Adrenal gland (tissue), 12 donors: ENCODE data around the gene ATP13A1. TPM values are rescaled to one million over a fixed set of nuclear protein-coding genes. Genes with fewer than 3 reads are reported as not detected.

Source experiments
- DNase-seq, 7 donors: peaks; one replicate each; pipeline ENCODE4 v3.0.0-alpha.2; 2019 to 2020
- H3K27ac ChIP-seq, 5 donors: fragments of 200-600 bp; sonication (generic) in 4 of 5; 1 replicate in 3 of 5; 2 replicates in 2 of 5; pipeline versions ENCODE4 v1.5.1 to v1.8.0; 2016 to 2020; ENCODE audit warnings: mild to moderate bottlenecking in 1 of 5
- H3K27me3 ChIP-seq: fragments of 200-600 bp; 2 replicates; pipeline ENCODE4 v1.8.0; 2021
- H3K36me3 ChIP-seq, 2 donors: fragments of 200-600 bp; replicated peaks in 1 of 2; 1 replicate in 1 of 2; 2 replicates in 1 of 2; pipeline versions ENCODE4 v1.5.1 to v1.8.0; 2018 to 2022
- H3K4me1 ChIP-seq, 2 donors: fragments of 200-600 bp; replicated peaks in 1 of 2; 1 replicate in 1 of 2; 2 replicates in 1 of 2; pipeline versions ENCODE4 v1.5.1 to v1.8.0; 2018 to 2021
- H3K4me3 ChIP-seq, 4 donors: fragments of 200-600 bp; sonication (generic) in 3 of 4; one replicate each; pipeline ENCODE4 v1.5.1; 2016 to 2018
- H3K9me3 ChIP-seq, 3 donors: fragments of 200-600 bp; sonication (generic) in 1 of 3; replicated peaks in 1 of 3; 1 replicate in 2 of 3; 2 replicates in 1 of 3; pipeline versions ENCODE4 v1.5.1 to v1.8.0; 2016 to 2021
- CTCF ChIP-seq, 6 experiments: fragments of 450-650 bp in 4 of 6; fragments of 200-600 bp in 2 of 6; sonication (generic) in 1 of 6; IDR thresholded peaks; 1 replicate in 5 of 6; 2 replicates in 1 of 6; pipeline versions ENCODE4 v1.5.1 to v1.8.0; 2016 to 2021; ENCODE audit warnings: antibody characterized with exemption in 6 of 6, mild to moderate bottlenecking in 2 of 6, moderate library complexity in 1 of 6
- POLR2A ChIP-seq, 2 donors: fragments of 450-650 bp; IDR thresholded peaks; one replicate each; pipeline ENCODE4 v1.6.1; 2017; ENCODE audit warnings: antibody characterized with exemption in 2 of 2, mild to moderate bottlenecking in 2 of 2, moderate library complexity in 1 of 2
- WGBS, 4 donors: extraction: QIAGEN DNeasy Blood & Tissue Kit in 2 of 4; methylation state at CpG; one replicate each; pipeline versions ENCODE4 v1.1.5 to v1.1.7; 2013 to 2017; 5-methylcytosine and 5-hydroxymethylcytosine counted together
- intact Hi-C, 2 donors: fragments of 100-400 bp; cut with DNase I; formaldehyde crosslinking; loops; one replicate each; pipeline versions ENCODE4 v1.14.1 to v1.15.0; 2022 to 2023
- polyA plus RNA-seq, 3 donors: library from polyadenylated mRNA; stranded (reverse); fragments of 200-250 nt in 2 of 3; fragments of 350-450 nt in 1 of 3; fragmentation: Illumina TruSeq in 1 of 3; extraction: RNeasy Lipid Tissue Mini Kit (QIAGEN cat#74804) in 1 of 3; gene quantifications; one replicate each; pipeline ENCODE4 v1.2.3, GENCODE V29; 2013 to 2014
- total RNA-seq, 9 donors: library from RNA; depleted of rRNA in 4 of 9; stranded (reverse); fragments of >200 nt in 4 of 9; fragments of 120-200 nt in 1 of 9; fragmentation: NEBNext Ultra II Directional in 1 of 9; extraction: Animal tissue kit (Norgen Biotek cat#: 25700) in 1 of 9; gene quantifications; one replicate each; pipeline versions ENCODE4 v1.1.0 to v1.2.4, GENCODE V29; 2013 to 2023
- donor health status: healthy with polysubstance abuse.
- donor health status: Bipolar disorder and iron deficiency.
- donor health status: DM: yes; HTN: yes; CAD: no.
- donor health status: DM: no; HTN: no; CAD: no.
- donor health status: DM: no; HTN: no; CAD: no.
- donor health status: DM: yes; HTN: yes; CAD: no.

ATP13A1 gene
- total and polyA plus RNA-seq, 12 donors: 18.7 to 195 (median 90.9) TPM

DNA sequence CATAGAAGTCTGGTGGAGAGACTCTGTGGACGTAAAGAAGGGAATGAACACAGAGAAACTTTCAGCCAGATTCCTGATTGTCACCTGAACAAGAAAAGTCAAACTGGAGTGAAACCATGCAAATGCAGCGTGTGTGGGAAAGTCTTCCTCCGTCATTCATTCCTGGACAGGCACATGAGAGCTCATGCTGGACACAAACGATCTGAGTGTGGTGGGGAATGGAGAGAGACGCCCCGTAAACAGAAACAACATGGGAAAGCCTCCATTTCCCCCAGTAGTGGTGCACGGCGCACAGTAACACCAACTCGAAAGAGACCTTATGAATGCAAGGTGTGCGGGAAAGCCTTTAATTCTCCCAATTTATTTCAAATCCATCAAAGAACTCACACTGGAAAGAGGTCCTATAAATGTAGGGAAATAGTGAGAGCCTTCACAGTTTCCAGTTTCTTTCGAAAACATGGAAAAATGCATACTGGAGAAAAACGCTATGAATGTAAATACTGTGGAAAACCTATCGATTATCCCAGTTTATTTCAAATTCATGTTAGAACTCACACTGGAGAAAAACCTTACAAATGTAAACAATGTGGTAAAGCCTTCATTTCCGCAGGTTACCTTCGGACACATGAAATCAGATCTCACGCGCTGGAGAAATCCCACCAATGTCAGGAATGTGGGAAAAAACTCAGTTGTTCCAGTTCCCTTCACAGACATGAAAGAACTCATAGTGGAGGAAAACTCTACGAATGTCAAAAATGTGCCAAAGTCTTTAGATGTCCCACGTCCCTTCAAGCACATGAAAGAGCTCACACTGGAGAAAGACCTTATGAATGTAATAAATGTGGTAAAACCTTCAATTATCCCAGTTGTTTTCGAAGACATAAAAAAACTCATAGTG, 15.9 kb upstream of the ATP13A1 start:
- H3K4me1 ChIP-seq: no peaks in the 10 kb centered on the region
- TF ChIP-seq CTCF (IDR thresholded peaks at IDR 0.05) (no peak), POLR2A (IDR thresholded peaks at IDR 0.05) (no peak)
- 97 to 98% (median 97%) methylated on average over 20 of the region's 20 CpGs for WGBS, 4 donors
- H3K9me3 ChIP-seq: no peaks in the 10 kb centered on the region
- intact Hi-C loops: no loop called here
- H3K27ac ChIP-seq: no peak overlapping the region
- peaks cover 0 to 35% of the 10 kb centered on the region in 2 donors for H3K36me3 ChIP-seq
- H3K27me3 ChIP-seq: no peaks in the 10 kb centered on the region
- no peak overlapping the region for H3K4me3 ChIP-seq
- peak in 1 of 7 donors; percentile 29 for DNase-seq

- 93 to 98% (median 97%) methylated on average over 6 to 7 of the region's 7 CpGs for WGBS, 4 donors
- DNase-seq: peak in 1 of 7 donors; percentile 29
- peaks cover 0 to 35% of the 10 kb centered on the region in 2 donors for H3K36me3 ChIP-seq
- no peak for TF ChIP-seq POLR2A (IDR thresholded peaks at IDR 0.05)
- no peak for TF ChIP-seq CTCF (IDR thresholded peaks at IDR 0.05)
- H3K4me3 ChIP-seq: no peak overlapping the region
- intact Hi-C loops: no loop called here
- H3K4me1 ChIP-seq: no peaks in the 10 kb centered on the region
- no peaks in the 10 kb centered on the region for H3K27me3 ChIP-seq
- H3K27ac ChIP-seq: no peak overlapping the region
- H3K9me3 ChIP-seq: no peaks in the 10 kb centered on the region
Observed at GRCh38 chr19:19677579-19677978, 14.1 kb upstream of the ATP13A1 start.

- DNase-seq: peak in 1 of 7 donors; percentile 27
Observed at GRCh38 chr19:19674315-19674714, 10.8 kb upstream of the ATP13A1 start.

More at GRCh38 chr19:19674315-19674714, 10.8 kb upstream of the ATP13A1 start:
- Histone ChIP-seq H3K27ac (no peak overlapping the region), H3K4me3 (no peak overlapping the region), H3K36me3 (peaks cover 0 to 25% of the 10 kb centered on the region in 2 donors), H3K9me3 (no peaks in the 10 kb centered on the region), H3K4me1 (peaks cover 3 to 5% of the 10 kb centered on the region in 2 donors), H3K27me3 (no peaks in the 10 kb centered on the region)
- WGBS, 4 donors: 96 to 99% (median 96%) methylated on average over 6 of the region's 6 CpGs
- TF ChIP-seq CTCF (IDR thresholded peaks at IDR 0.05) (no peak), POLR2A (IDR thresholded peaks at IDR 0.05) (no peak)
- intact Hi-C loops: no loop called here
